Smooth muscle cell (in vitro differentiated cells): Measurements from ENCODE around the gene ST3GAL4. TPM values are rescaled to one million over a fixed set of nuclear protein-coding genes. Genes with fewer than 3 reads are reported as not detected.
"Not testable (repeated sequence)": the region's sequence is repeated elsewhere in the genome, so short reads cannot be mapped to it uniquely, and the experiment has no call there.

Source experiments
- DNase-seq: peaks from one replicate; lab custom pipeline; 2025; ENCODE audit not compliant: unreplicated experiment; lab: John Stamatoyannopoulos, UW
- H2AFZ ChIP-seq: fragments of 200-600 bp; sonication (generic); 2 replicates; pipeline ENCODE4 v1.6.0; 2016; ENCODE audit warnings: antibody characterized with exemption, low read depth, mild to moderate bottlenecking
- H3F3A ChIP-seq: fragments of 200-600 bp; sonication (generic); 2 replicates; pipeline ENCODE4 v1.6.0; 2017; ENCODE audit warnings: antibody characterized with exemption, low read depth
- H3K27ac ChIP-seq: fragments of 200-600 bp; sonication (generic); 2 replicates; pipeline ENCODE4 v1.5.1; 2016; ENCODE audit warnings: low read depth, mild to moderate bottlenecking
- H3K27me3 ChIP-seq: fragments of 200-600 bp; sonication (generic); 2 replicates; pipeline ENCODE4 v1.6.1; 2016; ENCODE audit warnings: low read depth, mild to moderate bottlenecking
- H3K36me3 ChIP-seq: fragments of 200-600 bp; sonication (generic); 2 replicates; pipeline ENCODE4 v1.5.1; 2016; ENCODE audit warnings: low read depth
- H3K4me1 ChIP-seq: fragments of 200-600 bp; sonication (generic); 2 replicates; pipeline ENCODE4 v1.5.1; 2016; ENCODE audit warnings: low read depth
- H3K4me2 ChIP-seq: fragments of 200-600 bp; sonication (generic); 2 replicates; pipeline ENCODE4 v1.6.0; 2016; ENCODE audit warnings: mild to moderate bottlenecking
- H3K4me3 ChIP-seq: fragments of 200-600 bp; sonication (generic); 2 replicates; pipeline ENCODE4 v1.5.1; 2016; ENCODE audit warnings: mild to moderate bottlenecking
- H3K79me2 ChIP-seq: fragments of 200-600 bp; sonication (generic); 2 replicates; pipeline ENCODE4 v1.6.0; 2016; ENCODE audit warnings: low read depth, mild to moderate bottlenecking
- H3K9ac ChIP-seq: fragments of 200-600 bp; sonication (generic); 2 replicates; pipeline ENCODE4 v1.6.0; 2016; ENCODE audit warnings: low read depth
- H3K9me3 ChIP-seq: fragments of 200-600 bp; sonication (generic); replicated peaks from 2 replicates; pipeline ENCODE4 v1.5.1; 2016; ENCODE audit warnings: low read depth
- H4K20me1 ChIP-seq: fragments of 200-600 bp; sonication (generic); 2 replicates; pipeline ENCODE4 v1.6.0; 2016; ENCODE audit warnings: low read depth
- CTCF ChIP-seq: fragments of 200-600 bp; sonication (generic); IDR thresholded peaks from 2 replicates; pipeline ENCODE4 v1.5.1; 2017; ENCODE audit warnings: borderline replicate concordance, mild to moderate bottlenecking, antibody characterized with exemption; ENCODE audit not compliant: insufficient read depth, poor library complexity, severe bottlenecking
- WGBS: methylation state at CpG from one replicate; pipeline ENCODE4 v1.1.7; 2016; ENCODE audit warnings: low lambda C conversion rate; 5-methylcytosine and 5-hydroxymethylcytosine counted together
- polyA plus RNA-seq: library from polyadenylated mRNA; unstranded; fragments of >200 nt; fragmentation: Nextera tagmentation; extraction: Ambion mirVana; gene quantifications from 2 replicates; pipeline ENCODE4 v1.2.1, GENCODE V29; 2016
- total RNA-seq: library from RNA; depleted of rRNA; stranded (reverse); fragments of >200 nt; gene quantifications from 2 replicates; pipeline ENCODE4 v1.2.3, GENCODE V29; 2014

The ST3GAL4 gene
- total and polyA plus RNA-seq, 2 experiments from 2014 or later, result 60.3 to 60.9 TPM

GRCh38 chr11:126346586-126346940, 8.9 kb upstream of the ST3GAL4 start:
- Histone ChIP-seq H2AFZ (no peak overlapping the region), H3K9ac (peak overlapping the region; percentile 44), H3K79me2 (peaks cover 23% of the 10 kb centered on the region), H3K36me3 (no peaks in the 10 kb centered on the region), H3K4me1 (peaks cover 23% of the 10 kb centered on the region), H3F3A (peaks cover 33% of the 10 kb centered on the region), H3K4me2 (peak overlapping the region; percentile 64), H3K27ac (peak overlapping the region; percentile 87), H3K4me3 (no peak overlapping the region), H3K9me3 (no peaks in the 10 kb centered on the region), H4K20me1 (no peaks in the 10 kb centered on the region), H3K27me3 (no peaks in the 10 kb centered on the region)
- TF ChIP-seq CTCF, result no peak
- no peak for DNase-seq
- WGBS, result 82% methylated on average over 1 of the region's 1 CpG

GRCh38 chr11:126346946-126347345, 8.5 kb upstream of the ST3GAL4 start:
- H3K9me3 ChIP-seq, H3K27me3 ChIP-seq, DNase-seq, H4K20me1 ChIP-seq, H2AFZ ChIP-seq, H3K36me3 ChIP-seq, H3K4me3 ChIP-seq: not testable (repeated sequence)
- WGBS, result 81% methylated on average over 7 of the region's 7 CpGs
- Histone ChIP-seq H3K27ac (peak overlapping the region; percentile 87), H3K4me2 (peak overlapping the region; percentile 64), H3K4me1 (peaks cover 21% of the 10 kb centered on the region), H3K9ac (peak overlapping the region; percentile 44), H3F3A (peaks cover 33% of the 10 kb centered on the region), H3K79me2 (peaks cover 27% of the 10 kb centered on the region)

DNA sequence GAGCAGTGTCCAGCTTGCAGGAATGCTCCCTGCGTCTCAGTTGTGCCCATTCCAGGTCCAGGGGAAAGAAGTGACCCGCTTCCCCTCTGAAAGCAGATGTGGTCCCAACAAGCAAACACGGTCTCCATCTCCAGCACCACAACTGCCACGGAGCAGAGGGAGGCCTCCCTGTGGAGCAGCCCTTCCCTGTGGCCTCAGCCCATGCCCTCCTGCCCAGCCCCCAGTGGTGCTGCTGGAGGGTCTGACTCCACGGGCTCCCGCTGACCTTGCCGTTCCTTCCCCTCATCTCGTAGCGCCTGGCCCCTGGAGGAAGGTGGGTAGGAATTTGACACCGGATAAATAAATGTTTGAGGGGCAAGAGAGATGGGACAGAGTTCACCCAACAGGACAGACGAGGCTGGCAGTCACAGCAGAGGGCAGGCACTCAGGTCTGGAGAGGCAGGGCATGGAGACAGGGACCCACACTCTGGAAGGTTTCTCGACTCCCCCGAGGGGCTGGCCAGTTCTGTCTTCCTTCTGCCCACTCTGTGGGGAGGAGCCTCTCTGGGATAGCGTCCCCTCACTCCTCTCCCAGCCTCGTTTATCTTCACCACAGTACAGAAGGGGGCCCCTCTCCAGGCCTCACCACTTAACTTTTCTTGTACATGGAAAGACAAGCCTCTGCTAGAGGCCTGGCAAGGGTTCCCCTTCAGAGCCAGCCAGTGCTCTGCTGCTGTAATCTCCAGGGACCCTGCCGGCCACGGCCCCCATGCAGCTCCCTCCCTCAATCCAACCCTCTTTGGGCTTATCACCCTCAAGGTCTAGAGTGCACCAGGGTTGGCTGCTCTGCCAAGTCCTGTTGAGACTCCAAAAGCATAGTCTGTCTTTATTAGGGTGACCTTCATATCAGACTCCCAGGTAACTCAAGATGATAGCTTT, 7.5 kb upstream of the ST3GAL4 start:
- Histone ChIP-seq H3K36me3 (no peaks in the 10 kb centered on the region), H3K4me3 (no peak overlapping the region), H3K27ac (peak overlapping the region; percentile 87), H3K9me3 (no peaks in the 10 kb centered on the region), H4K20me1 (peaks cover 5% of the 10 kb centered on the region), H3K4me2 (peak overlapping the region; percentile 43), H3K79me2 (peaks cover 38% of the 10 kb centered on the region), H3F3A (peaks cover 34% of the 10 kb centered on the region), H3K9ac (no peak overlapping the region), H2AFZ (no peak overlapping the region), H3K27me3 (no peaks in the 10 kb centered on the region), H3K4me1 (peaks cover 24% of the 10 kb centered on the region)
- 60% methylated on average over 16 of the region's 17 CpGs for WGBS
- no peak for DNase-seq
- no peak for TF ChIP-seq CTCF

DNA sequence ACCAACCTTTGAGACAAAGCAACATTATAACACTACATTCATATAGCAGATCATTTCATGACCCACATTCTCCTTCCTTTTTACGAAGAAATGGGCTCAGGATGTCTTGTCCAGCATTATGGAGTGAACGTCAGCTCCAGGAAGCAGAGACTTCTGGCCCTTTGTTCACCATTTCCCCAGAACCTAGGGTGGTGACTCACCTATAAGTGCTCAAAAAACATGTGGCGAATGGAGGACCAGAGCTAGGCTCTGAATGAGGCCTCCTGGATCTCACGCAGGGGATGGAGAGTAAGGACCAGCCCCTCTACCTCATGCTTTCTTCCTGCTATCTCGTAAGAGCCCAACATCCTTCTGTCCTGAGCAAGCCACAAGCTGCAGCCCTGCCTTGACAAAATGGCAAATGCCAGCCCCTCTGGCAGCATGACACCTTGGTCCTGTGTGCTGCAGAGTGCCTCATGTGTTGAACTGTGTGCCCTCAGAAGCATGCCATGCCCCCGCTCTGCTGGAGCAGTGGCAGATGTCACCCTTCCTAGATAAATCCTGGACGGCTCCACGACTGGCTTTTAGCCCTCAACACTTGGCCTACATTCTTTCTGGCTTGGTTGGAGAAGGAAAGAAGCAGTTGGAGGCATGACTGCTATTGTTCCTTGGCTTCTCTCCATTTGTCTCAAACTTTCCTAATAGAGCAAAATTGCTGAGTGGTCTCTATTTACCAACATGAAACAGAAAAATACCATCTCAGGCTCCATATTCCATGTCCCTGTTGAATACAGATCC, 6.5 kb upstream of the ST3GAL4 start:
- H3K27ac ChIP-seq, result peak overlapping the region; percentile 87

More for the DNA sequence above, 6.5 kb upstream of the ST3GAL4 start:
- Histone ChIP-seq H3K9me3 (no peaks in the 10 kb centered on the region), H3K9ac (no peak overlapping the region), H2AFZ (no peak overlapping the region), H3K36me3 (no peaks in the 10 kb centered on the region), H3K79me2 (peaks cover 41% of the 10 kb centered on the region), H4K20me1 (peaks cover 5% of the 10 kb centered on the region), H3K4me2 (peak overlapping the region; percentile 43), H3K4me3 (no peak overlapping the region), H3K27me3 (no peaks in the 10 kb centered on the region), H3F3A (peaks cover 39% of the 10 kb centered on the region), H3K4me1 (peaks cover 33% of the 10 kb centered on the region)
- WGBS, result 56% methylated on average over 8 of the region's 8 CpGs
- no peak for DNase-seq
- no peak for TF ChIP-seq CTCF
